ENCODE measurements around the gene FGF21. TPM values are rescaled to one million over a fixed set of nuclear protein-coding genes. Genes with fewer than 3 reads are reported as not detected.

The FGF21 gene
- polyA plus RNA-seq, 2 donors, result not detected

DNA sequence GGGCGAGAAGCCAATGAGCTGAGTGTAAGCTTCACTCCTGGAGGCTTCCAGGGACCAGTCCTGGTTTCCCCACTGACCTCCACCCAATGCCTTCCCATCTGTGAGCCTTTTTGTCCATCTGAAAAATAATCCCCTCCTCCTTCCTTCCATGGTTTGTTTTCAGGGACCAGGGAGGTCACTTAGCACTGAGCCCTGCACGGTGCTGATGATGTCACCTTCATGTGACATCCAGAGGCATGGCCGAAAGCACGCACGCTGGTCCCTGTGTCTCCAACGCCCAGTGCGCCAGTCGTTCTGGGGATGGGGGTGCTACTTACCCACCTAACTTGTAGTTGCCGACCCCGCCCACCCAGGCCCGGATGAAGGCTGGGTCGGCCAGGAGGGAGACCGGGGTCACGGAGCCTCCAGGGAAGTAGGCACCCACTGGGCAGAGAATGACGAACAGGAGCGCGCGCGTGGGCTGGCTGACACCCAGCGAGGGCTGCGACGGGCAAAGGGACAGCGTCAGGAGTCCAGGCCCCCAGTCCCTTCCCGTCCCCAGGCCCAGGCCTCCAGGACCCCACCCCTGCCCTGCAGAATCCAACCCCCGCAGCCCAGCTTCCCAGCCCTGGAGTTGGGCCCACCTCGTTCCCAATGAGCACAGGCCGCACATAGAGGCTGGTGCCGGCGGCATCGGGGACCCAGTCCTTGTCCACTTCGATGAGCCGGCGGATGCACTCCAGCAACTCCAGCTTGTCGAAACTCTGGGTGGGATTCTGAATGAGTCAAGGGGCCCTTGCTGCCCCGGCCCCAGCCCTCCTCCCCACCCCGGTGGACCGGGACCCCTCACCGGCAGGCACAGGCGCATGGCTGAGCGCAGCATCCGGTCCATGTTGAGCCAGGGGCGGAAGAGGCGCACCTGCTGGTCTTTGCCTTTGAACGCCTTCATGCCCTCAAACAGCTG lies 44.3 kb downstream of the FGF21 start:
- Histone ChIP-seq H3K4me3 (ENCODE audit: low read depth in 1 of 2, low read length in 2 of 2) (no peak overlapping the region), H3K27me3 (ENCODE audit: control insufficient read depth in 1 of 2, insufficient read depth in 2 of 2, low read length in 2 of 2) (no peaks in the 10 kb centered on the region), H3K9me3 (ENCODE audit: control insufficient read depth in 2 of 2, insufficient read depth in 1 of 2, low read depth in 1 of 2, low read length in 1 of 2) (no peaks in the 10 kb centered on the region), H3K36me3 (ENCODE audit: control insufficient read depth in 2 of 2, insufficient read depth in 2 of 2, low read length in 1 of 2) (peaks cover 0 to 11% of the 10 kb centered on the region in 2 donors), H3K4me1 (ENCODE audit: control insufficient read depth in 2 of 2, insufficient read depth in 2 of 2, low read length in 1 of 2) (no peaks in the 10 kb centered on the region), H3K27ac (ENCODE audit: low read depth in 2 of 2, low read length in 1 of 2) (no peak overlapping the region)
- WGBS, 2 donors, result 91 to 92% methylated on average over 44 of the region's 44 CpGs

DNA sequence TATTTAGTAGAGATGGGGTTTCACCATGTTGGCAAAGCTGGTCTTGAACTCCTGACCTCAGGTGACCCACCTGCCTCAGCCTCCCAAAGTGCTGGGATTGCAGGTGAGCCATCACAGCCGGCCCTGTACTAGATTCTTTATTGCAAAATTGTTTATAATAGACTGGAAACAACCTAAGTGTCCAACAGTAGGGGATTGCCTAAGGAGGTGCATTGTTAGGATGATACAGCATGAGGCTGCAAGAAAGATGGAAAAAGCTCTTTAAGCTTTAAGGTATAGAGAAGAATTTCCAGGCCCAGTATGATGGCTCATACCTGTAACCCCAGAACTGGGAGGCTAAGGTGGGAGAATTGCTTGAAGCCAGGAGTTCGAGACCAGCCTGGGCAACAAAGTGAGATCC lies 47.3 kb downstream of the FGF21 start:
- no peak overlapping the region for H3K27ac ChIP-seq (ENCODE audit: low read depth in 2 of 2, low read length in 1 of 2)
- WGBS, 2 donors, result 90 to 93% methylated on average over 2 of the region's 2 CpGs
- no peaks in the 10 kb centered on the region for H3K9me3 ChIP-seq (ENCODE audit: control insufficient read depth in 2 of 2, insufficient read depth in 1 of 2, low read depth in 1 of 2, low read length in 1 of 2)
- no peak overlapping the region for H3K4me3 ChIP-seq (ENCODE audit: low read depth in 1 of 2, low read length in 2 of 2)
- H3K36me3 ChIP-seq (ENCODE audit: control insufficient read depth in 2 of 2, insufficient read depth in 2 of 2, low read length in 1 of 2), result peaks cover 0 to 15% of the 10 kb centered on the region in 2 donors
- H3K27me3 ChIP-seq (ENCODE audit: control insufficient read depth in 1 of 2, insufficient read depth in 2 of 2, low read length in 2 of 2), result no peaks in the 10 kb centered on the region
- peaks cover under 1 to 4% of the 10 kb centered on the region in 2 donors for H3K4me1 ChIP-seq (ENCODE audit: control insufficient read depth in 2 of 2, insufficient read depth in 2 of 2, low read length in 1 of 2)

DNA sequence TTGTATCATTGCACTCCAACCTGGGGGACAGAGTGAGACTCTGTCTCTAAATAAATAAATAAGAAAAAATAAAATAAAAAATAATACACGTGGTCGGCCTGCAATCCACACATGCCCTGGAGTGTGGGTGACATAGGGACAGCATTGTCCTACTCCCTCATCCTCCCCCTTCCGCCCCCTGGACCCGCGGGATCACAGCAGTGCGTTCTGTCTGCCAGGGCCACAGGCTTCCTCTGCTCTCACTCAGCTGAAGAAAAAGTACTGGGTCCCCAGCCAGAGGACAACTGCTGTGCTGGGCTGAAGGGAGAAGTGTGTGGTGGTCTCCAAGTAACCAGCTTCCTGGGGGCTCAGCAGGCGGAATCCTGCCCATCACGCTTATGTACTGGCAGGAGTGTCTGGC lies 49.2 kb downstream of the FGF21 start:
- Histone ChIP-seq H3K27me3 (ENCODE audit: control insufficient read depth in 1 of 2, insufficient read depth in 2 of 2, low read length in 2 of 2) (no peaks in the 10 kb centered on the region), H3K9me3 (ENCODE audit: control insufficient read depth in 2 of 2, insufficient read depth in 1 of 2, low read depth in 1 of 2, low read length in 1 of 2) (no peaks in the 10 kb centered on the region), H3K27ac (ENCODE audit: low read depth in 2 of 2, low read length in 1 of 2) (no peak overlapping the region), H3K4me1 (ENCODE audit: control insufficient read depth in 2 of 2, insufficient read depth in 2 of 2, low read length in 1 of 2) (peaks cover 3 to 7% of the 10 kb centered on the region in 2 donors), H3K36me3 (ENCODE audit: control insufficient read depth in 2 of 2, insufficient read depth in 2 of 2, low read length in 1 of 2) (peaks cover 0 to 9% of the 10 kb centered on the region in 2 donors), H3K4me3 (ENCODE audit: low read depth in 1 of 2, low read length in 2 of 2) (no peak overlapping the region)
- 83 to 90% methylated on average over 8 of the region's 8 CpGs for WGBS, 2 donors

DNA sequence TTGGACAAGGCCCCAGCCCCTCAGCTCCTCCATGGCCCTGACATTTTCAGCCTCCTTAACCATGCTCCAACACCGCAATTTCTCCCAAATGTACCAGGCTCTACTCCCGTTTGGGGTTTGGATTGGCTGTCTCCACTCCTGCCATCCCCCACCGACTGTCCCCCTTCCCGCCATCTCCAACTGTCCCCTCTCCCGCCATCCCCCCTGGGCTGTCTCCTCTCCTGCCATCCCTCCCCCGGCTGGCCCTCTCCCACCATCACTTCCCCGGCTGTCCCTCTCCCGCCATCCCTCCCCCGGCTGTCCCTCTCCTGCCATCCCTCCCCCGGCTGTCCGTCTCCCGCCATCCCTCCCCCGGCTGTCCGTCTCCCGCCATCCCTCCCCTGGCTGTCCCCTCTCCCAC lies 50.1 kb downstream of the FGF21 start:
- H3K9me3 ChIP-seq (ENCODE audit: control insufficient read depth in 2 of 2, insufficient read depth in 1 of 2, low read depth in 1 of 2, low read length in 1 of 2), result no peaks in the 10 kb centered on the region

DNA sequence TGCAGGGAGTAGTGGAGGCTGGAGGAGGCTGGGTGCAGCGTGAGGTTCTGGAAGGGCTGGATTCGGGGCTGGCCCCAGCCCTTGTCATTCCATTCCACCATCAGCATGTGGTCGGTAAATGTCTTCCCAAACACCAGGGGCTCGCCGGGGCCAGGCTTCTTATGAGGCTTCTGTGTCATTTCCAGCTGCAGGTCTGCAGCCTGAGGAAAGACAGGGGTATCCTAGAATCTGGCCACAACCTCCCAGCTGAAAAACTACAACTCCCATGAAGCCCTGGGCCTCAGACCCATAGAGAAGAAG lies 51.1 kb downstream of the FGF21 start:
- H3K9me3 ChIP-seq (ENCODE audit: control insufficient read depth in 2 of 2, insufficient read depth in 1 of 2, low read depth in 1 of 2, low read length in 1 of 2), result no peaks in the 10 kb centered on the region
- peaks cover 0 to 4% of the 10 kb centered on the region in 2 donors for H3K36me3 ChIP-seq (ENCODE audit: control insufficient read depth in 2 of 2, insufficient read depth in 2 of 2, low read length in 1 of 2)
- 80 to 81% methylated on average over 5 of the region's 5 CpGs for WGBS, 2 donors
- no peaks in the 10 kb centered on the region for H3K27me3 ChIP-seq (ENCODE audit: control insufficient read depth in 1 of 2, insufficient read depth in 2 of 2, low read length in 2 of 2)
- no peak overlapping the region for H3K4me3 ChIP-seq (ENCODE audit: low read depth in 1 of 2, low read length in 2 of 2)
- H3K27ac ChIP-seq (ENCODE audit: low read depth in 2 of 2, low read length in 1 of 2), result no peak overlapping the region
- H3K4me1 ChIP-seq (ENCODE audit: control insufficient read depth in 2 of 2, insufficient read depth in 2 of 2, low read length in 1 of 2), result peaks cover 3 to 7% of the 10 kb centered on the region in 2 donors

More for the DNA sequence above, 50.1 kb downstream of the FGF21 start:
- Histone ChIP-seq H3K4me1 (ENCODE audit: control insufficient read depth in 2 of 2, insufficient read depth in 2 of 2, low read length in 1 of 2) (peaks cover 3 to 7% of the 10 kb centered on the region in 2 donors), H3K4me3 (ENCODE audit: low read depth in 1 of 2, low read length in 2 of 2) (no peak overlapping the region), H3K27ac (ENCODE audit: low read depth in 2 of 2, low read length in 1 of 2) (no peak overlapping the region), H3K27me3 (ENCODE audit: control insufficient read depth in 1 of 2, insufficient read depth in 2 of 2, low read length in 2 of 2) (no peaks in the 10 kb centered on the region), H3K36me3 (ENCODE audit: control insufficient read depth in 2 of 2, insufficient read depth in 2 of 2, low read length in 1 of 2) (peaks cover 0 to 4% of the 10 kb centered on the region in 2 donors)
- WGBS, 2 donors, result 91% methylated on average over 15 of the region's 15 CpGs

DNA sequence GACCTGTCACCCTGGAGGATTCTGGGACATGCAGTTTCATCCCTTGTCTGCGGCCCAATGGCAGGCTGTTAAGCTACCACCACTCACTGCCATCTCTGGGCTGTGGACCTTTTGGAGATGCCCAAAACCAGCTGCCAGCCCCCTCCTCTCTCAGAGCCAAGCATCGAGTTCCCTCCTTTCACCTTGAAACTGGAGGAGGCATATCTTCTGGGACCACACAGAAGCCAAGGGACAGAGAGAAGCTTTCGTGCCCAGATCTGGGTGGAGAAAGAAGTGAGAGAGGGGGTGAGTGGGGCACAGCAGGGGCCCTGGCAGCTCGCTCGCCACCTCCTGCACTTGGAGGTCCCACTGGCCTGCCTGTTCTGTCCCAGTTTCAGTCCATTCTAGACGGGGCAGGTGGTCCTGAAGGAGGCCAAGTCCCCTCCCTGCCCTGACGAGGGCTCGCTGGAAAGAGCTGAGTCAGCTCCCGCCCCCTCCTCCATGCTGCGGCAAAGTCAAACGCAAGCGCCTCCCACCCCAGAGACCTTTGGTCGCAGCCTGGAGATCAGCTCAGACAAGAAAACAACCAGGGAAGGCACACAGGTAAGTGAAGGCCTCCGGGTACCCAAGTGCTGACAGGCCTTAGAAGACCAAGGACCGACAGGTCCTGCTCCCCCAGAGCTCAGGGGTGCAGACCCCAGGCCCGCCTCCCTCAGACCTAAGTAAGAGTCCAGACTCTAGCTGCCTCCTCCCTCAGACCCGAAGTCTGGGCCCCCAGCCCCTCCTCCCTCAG lies 51.7 kb downstream of the FGF21 start:
- WGBS, 2 donors, result 75 to 83% methylated on average over 17 of the region's 17 CpGs
- H3K4me1 ChIP-seq (ENCODE audit: control insufficient read depth in 2 of 2, insufficient read depth in 2 of 2, low read length in 1 of 2), result peaks cover 3 to 7% of the 10 kb centered on the region in 2 donors
- H3K27ac ChIP-seq (ENCODE audit: low read depth in 2 of 2, low read length in 1 of 2), result no peak overlapping the region
- no peaks in the 10 kb centered on the region for H3K27me3 ChIP-seq (ENCODE audit: control insufficient read depth in 1 of 2, insufficient read depth in 2 of 2, low read length in 2 of 2)
- H3K36me3 ChIP-seq (ENCODE audit: control insufficient read depth in 2 of 2, insufficient read depth in 2 of 2, low read length in 1 of 2), result peaks cover 0 to 4% of the 10 kb centered on the region in 2 donors
- H3K9me3 ChIP-seq (ENCODE audit: control insufficient read depth in 2 of 2, insufficient read depth in 1 of 2, low read depth in 1 of 2, low read length in 1 of 2), result no peaks in the 10 kb centered on the region
- H3K4me3 ChIP-seq (ENCODE audit: low read depth in 1 of 2, low read length in 2 of 2), result no peak overlapping the region

DNA sequence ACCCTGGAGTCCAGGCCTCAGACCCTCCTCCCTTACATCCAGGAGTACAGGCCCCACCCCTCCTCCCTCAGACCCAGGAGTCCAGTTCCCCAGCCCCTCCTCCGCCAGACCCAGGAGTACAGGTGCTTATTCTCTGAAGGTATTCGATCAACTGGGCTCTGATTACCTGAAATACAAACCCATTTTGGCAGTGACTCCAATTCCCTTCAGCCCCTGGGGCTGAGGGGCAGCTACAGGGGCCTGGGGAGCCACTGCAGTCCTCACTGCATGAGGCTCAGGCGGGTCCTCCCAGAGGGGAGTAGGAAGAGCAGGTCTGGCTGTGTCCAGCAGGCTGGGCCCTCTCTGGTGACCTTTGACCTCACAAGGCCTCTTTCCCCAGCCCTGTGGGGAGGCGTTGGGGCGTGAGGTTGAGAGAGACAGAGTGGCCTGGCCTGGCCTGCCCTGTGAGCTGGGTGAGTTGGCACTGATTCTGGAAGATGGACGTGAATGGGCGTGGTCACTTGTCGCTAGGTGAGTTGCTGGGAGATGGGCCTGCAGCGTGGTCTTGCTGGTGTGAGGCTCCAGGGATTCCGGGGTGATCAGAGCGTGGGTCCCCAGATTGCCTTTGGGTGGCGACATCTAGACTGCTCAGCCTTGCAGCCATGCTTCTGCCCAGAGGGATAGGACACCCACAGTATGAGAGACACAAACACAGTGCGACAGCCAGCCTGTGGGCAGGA lies 52.4 kb downstream of the FGF21 start:
- no peak overlapping the region for H3K4me3 ChIP-seq (ENCODE audit: low read depth in 1 of 2, low read length in 2 of 2)
- H3K27me3 ChIP-seq (ENCODE audit: control insufficient read depth in 1 of 2, insufficient read depth in 2 of 2, low read length in 2 of 2), result no peaks in the 10 kb centered on the region
- peaks cover 3 to 9% of the 10 kb centered on the region in 2 donors for H3K4me1 ChIP-seq (ENCODE audit: control insufficient read depth in 2 of 2, insufficient read depth in 2 of 2, low read length in 1 of 2)
- H3K27ac ChIP-seq (ENCODE audit: low read depth in 2 of 2, low read length in 1 of 2), result no peak overlapping the region
- peaks cover 0 to 4% of the 10 kb centered on the region in 2 donors for H3K36me3 ChIP-seq (ENCODE audit: control insufficient read depth in 2 of 2, insufficient read depth in 2 of 2, low read length in 1 of 2)
- no peaks in the 10 kb centered on the region for H3K9me3 ChIP-seq (ENCODE audit: control insufficient read depth in 2 of 2, insufficient read depth in 1 of 2, low read depth in 1 of 2, low read length in 1 of 2)
- WGBS, 2 donors, result 65 to 82% methylated on average over 13 of the region's 13 CpGs

Other genes with a start within 250 kb of the FGF21 start
- 1 to 10 TPM; 2.9 to 7.5 TPM for gene LMTK3, start 243.7 kb upstream of the FGF21 start, polyA plus RNA-seq
- gene SULT2B1, start 203.4 kb upstream of the FGF21 start, polyA plus RNA-seq, result 100 to 1,000 TPM; 295 to 320 TPM
- 1 to 10 TPM; 1.2 to 1.9 TPM for gene SPACA4, start 148.8 kb upstream of the FGF21 start, polyA plus RNA-seq
- gene FAM83E, start 140.4 kb upstream of the FGF21 start, polyA plus RNA-seq, result 10 to 100 TPM in 1 of 2 donors, 1 to 10 TPM in 1; 6.5 to 26.7 TPM
- gene RPL18, start 136.3 kb upstream of the FGF21 start, polyA plus RNA-seq, result 1,000 to 10,000 TPM; 2,667 to 2,860 TPM
- 10 to 100 TPM in 1 of 2 donors, 1 to 10 TPM in 1; 9.0 to 15.5 TPM for gene SPHK2, start 136.0 kb upstream of the FGF21 start, polyA plus RNA-seq
- gene DBP, start 118.1 kb upstream of the FGF21 start, polyA plus RNA-seq, result 10 to 100 TPM in 1 of 2 donors, 1 to 10 TPM in 1; 8.9 to 13.3 TPM
- 10 to 100 TPM in 1 of 2 donors, 1 to 10 TPM in 1; 6.8 to 12.7 TPM for gene CA11, start 109.3 kb upstream of the FGF21 start, polyA plus RNA-seq
- under 1 TPM; 0.25 to 0.39 TPM for gene NTN5, start 82.5 kb upstream of the FGF21 start, polyA plus RNA-seq
- 10 to 100 TPM; 34.5 to 51.8 TPM for gene FUT2, start 59.6 kb upstream of the FGF21 start, polyA plus RNA-seq
- 1 to 10 TPM in 1 of 2 donors, under 1 TPM in 1; 0.96 to 1.6 TPM for gene MAMSTR, start 35.8 kb upstream of the FGF21 start, polyA plus RNA-seq
- gene RASIP1, start 14.9 kb upstream of the FGF21 start, polyA plus RNA-seq, result 10 to 100 TPM in 1 of 2 donors, 1 to 10 TPM in 1; 7.0 to 11.4 TPM
- gene IZUMO1, start 8.6 kb upstream of the FGF21 start, polyA plus RNA-seq, result under 1 TPM; 0.16 to 0.39 TPM
- 1 to 10 TPM; 1.1 to 2.4 TPM for gene FUT1, start 2.9 kb upstream of the FGF21 start, polyA plus RNA-seq
- 10 to 100 TPM; 21.9 to 31.4 TPM for gene BCAT2, start 55.5 kb downstream of the FGF21 start, polyA plus RNA-seq
- gene HSD17B14, start 81.0 kb downstream of the FGF21 start, polyA plus RNA-seq, result 1 to 10 TPM; 2.2 to 3.4 TPM
- gene PLEKHA4, start 113.1 kb downstream of the FGF21 start, polyA plus RNA-seq, result 1 to 10 TPM; 8.6 to 9.2 TPM
- gene PPP1R15A, start 116.9 kb downstream of the FGF21 start, polyA plus RNA-seq, result 100 to 1,000 TPM in 1 of 2 donors, 10 to 100 TPM in 1; 38.0 to 145 TPM
- under 1 TPM in 1 of 2 donors, not detected in 1; 0.08 TPM for gene TULP2, start 143.2 kb downstream of the FGF21 start, polyA plus RNA-seq
- 100 to 1,000 TPM in 1 of 2 donors, 10 to 100 TPM in 1; 88.2 to 116 TPM for gene NUCB1, start 144.8 kb downstream of the FGF21 start, polyA plus RNA-seq
- gene DHDH, start 178.2 kb downstream of the FGF21 start, polyA plus RNA-seq, result 1 to 10 TPM in 1 of 2 donors, under 1 TPM in 1; 0.57 to 1.3 TPM
- 10 to 100 TPM; 41.7 to 56.9 TPM for gene BAX, start 199.4 kb downstream of the FGF21 start, polyA plus RNA-seq
- 100 to 1,000 TPM; 645 to 931 TPM for gene FTL, start 209.8 kb downstream of the FGF21 start, polyA plus RNA-seq
- 10 to 100 TPM; 27.0 to 30.9 TPM for gene GYS1, start 237.8 kb downstream of the FGF21 start, polyA plus RNA-seq
- 10 to 100 TPM; 56.1 to 87.4 TPM for gene RUVBL2, start 238.4 kb downstream of the FGF21 start, polyA plus RNA-seq